Caco-2 (cell line): ENCODE measurements around the gene PACS2. TPM values are rescaled to one million over a fixed set of nuclear protein-coding genes. Genes with fewer than 3 reads are reported as not detected.

Experiments
- BruUV-seq: library from RNA; stranded (reverse); fragments of 400-500 nt; replicated peaks from 2 replicates; lab custom pipeline; 2021; lab: Mats Ljungman, UMichigan
- CTCF ChIA-PET: fragments of 300-600 bp; sonication (Branson Sonifier 250); formaldehyde crosslinking; loops from one replicate; lab custom pipeline; 2022; ENCODE audit warnings: antibody characterized with exemption; lab: Charles Lee
- POLR2A ChIA-PET: fragments of 300-600 bp; sonication (Branson Sonifier 250); formaldehyde crosslinking; loops from one replicate; lab custom pipeline; 2022; ENCODE audit warnings: antibody characterized with exemption; lab: Charles Lee
- DNase-seq, 2 experiments: peaks; one replicate each; pipeline versions ENCODE4 v3.0.0 to v3.0.0-alpha.2; 2020 to 2022
- H3K27me3 ChIP-seq: replicated peaks from 2 replicates; pipeline ENCODE4 v1.6.0; 2011; ENCODE audit warnings: low read length; ENCODE audit not compliant: control insufficient read depth, insufficient read depth
- H3K36me3 ChIP-seq: 2 replicates; pipeline ENCODE4 v1.5.1; 2011; ENCODE audit warnings: low read length; ENCODE audit not compliant: control insufficient read depth, insufficient read depth
- H3K4me1 ChIP-seq: fragments of 250-450 bp; sonication (Bioruptor Pico); 2 replicates; pipeline ENCODE4 v1.5.1; 2020; ENCODE audit warnings: mild to moderate bottlenecking
- H3K4me3 ChIP-seq: 2 replicates; pipeline ENCODE4 v1.5.1; 2011; ENCODE audit warnings: low read depth, mild to moderate bottlenecking, control low read depth, low read length
- H3K9me3 ChIP-seq: fragments of 250-450 bp; sonication (Bioruptor Pico); 2 replicates; pipeline ENCODE4 v1.5.1; 2020; ENCODE audit warnings: mild to moderate bottlenecking, moderate library complexity
- H3K27ac Mint-ChIP-seq: one replicate; pipeline ENCODE4 v1.8.0; 2022; ENCODE audit warnings: mixed read lengths; ENCODE audit not compliant: unreplicated experiment
- H3K27me3 Mint-ChIP-seq: one replicate; pipeline ENCODE4 v1.8.0; 2022; ENCODE audit warnings: mixed read lengths; ENCODE audit not compliant: insufficient read depth, unreplicated experiment
- H3K36me3 Mint-ChIP-seq: one replicate; pipeline ENCODE4 v1.8.0; 2022; ENCODE audit warnings: mild to moderate bottlenecking, mixed read lengths; ENCODE audit not compliant: insufficient read depth, unreplicated experiment
- H3K4me1 Mint-ChIP-seq: one replicate; pipeline ENCODE4 v1.8.0; 2022; ENCODE audit warnings: low read depth, mixed read lengths; ENCODE audit not compliant: unreplicated experiment
- H3K4me3 Mint-ChIP-seq: one replicate; pipeline ENCODE4 v1.8.0; 2022; ENCODE audit warnings: mild to moderate bottlenecking, moderate library complexity, mixed read lengths; ENCODE audit not compliant: unreplicated experiment
- H3K9me3 Mint-ChIP-seq: one replicate; pipeline ENCODE4 v1.8.0; 2022; ENCODE audit warnings: mixed read lengths; ENCODE audit not compliant: unreplicated experiment
- CTCF ChIP-seq, 2 experiments: fragments of 200-600 bp in 1 of 2; IDR thresholded peaks; 1 replicate in 1 of 2; 2 replicates in 1 of 2; pipeline versions ENCODE4 v1.5.1 to v1.8.0; 2011 to 2022; ENCODE audit warnings: antibody characterized with exemption in 1 of 2, control low read depth in 1 of 2, inconsistent platforms in 1 of 2, low read depth in 1 of 2, low read length in 1 of 2, mild to moderate bottlenecking in 1 of 2, moderate library complexity in 1 of 2; ENCODE audit not compliant: insufficient read depth in 1 of 2, severe bottlenecking in 1 of 2, unreplicated experiment in 1 of 2
- intact Hi-C: fragments of 100-400 bp; cut with micrococcal nuclease; formaldehyde crosslinking; loops from one replicate; pipeline ENCODE4 v1.10.0; 2022; ENCODE audit not compliant: unreplicated experiment
- total RNA-seq: library from RNA; stranded (reverse); gene quantifications from 2 replicates; pipeline ENCODE4 v1.2.3, GENCODE V29; 2022

Gene PACS2
- total RNA-seq, 1 experiment from 2014 or later = 58.1 TPM

- 0 out of 2 replicates have a peak, but pooled peaks cover 4% of the 10 kb centered on the region for H3K4me1 ChIP-seq
- H3K9me3 ChIP-seq = no peaks in the 10 kb centered on the region
- H3K36me3 ChIP-seq = no peaks in the 10 kb centered on the region; the same call in 1 of the 2 replicates
- Mint-ChIP-seq H3K27me3 (no peaks in the 10 kb centered on the region), H3K4me1 (peaks cover 4% of the 10 kb centered on the region), H3K9me3 (no peaks in the 10 kb centered on the region), H3K27ac (no peak overlapping the region), H3K4me3 (no peak overlapping the region), H3K36me3 (peaks cover 21% of the 10 kb centered on the region)
- intact Hi-C loops = no loop called here
- H3K27me3 ChIP-seq = no peaks in the 10 kb centered on the region
- BruUV-seq = no TSS peak
- H3K4me3 ChIP-seq = no peak overlapping the region
- ChIA-PET POLR2A (no interaction called here), CTCF (no interaction called here)
- TF ChIP-seq CTCF (IDR thresholded peaks at IDR 0.05; ENCODE audit: insufficient read depth in 1 of 2, low read depth in 1 of 2, low read length in 1 of 2, severe bottlenecking in 1 of 2, unreplicated experiment in 1 of 2) = no peak
- no peak for DNase-seq
These were observed 121.9 kb downstream of the PACS2 start for GRCh38 chr14:105436402-105436801.

GRCh38 chr14:105436891-105437722, 122.6 kb downstream of the PACS2 start:
- H3K36me3 Mint-ChIP-seq = peaks cover 21% of the 10 kb centered on the region
- no peak overlapping the region for H3K27ac Mint-ChIP-seq
- no peaks in the 10 kb centered on the region for H3K9me3 Mint-ChIP-seq
- Histone ChIP-seq H3K4me1 (0 out of 2 replicates have a peak, but pooled peaks cover 4% of the 10 kb centered on the region), H3K9me3 (no peaks in the 10 kb centered on the region), H3K36me3 (no peaks in the 10 kb centered on the region; the same call in 1 of the 2 replicates), H3K4me3 (no peak overlapping the region), H3K27me3 (no peaks in the 10 kb centered on the region)
- H3K27me3 Mint-ChIP-seq = no peaks in the 10 kb centered on the region
- peaks cover 4% of the 10 kb centered on the region for H3K4me1 Mint-ChIP-seq
- ChIA-PET POLR2A (no interaction called here), CTCF (no interaction called here)
- BruUV-seq = no TSS peak
- DNase-seq = no peak
- TF ChIP-seq CTCF (IDR thresholded peaks at IDR 0.05; ENCODE audit: insufficient read depth in 1 of 2, low read depth in 1 of 2, low read length in 1 of 2, severe bottlenecking in 1 of 2, unreplicated experiment in 1 of 2) = no peak
- intact Hi-C loops = no loop called here
- H3K4me3 Mint-ChIP-seq = no peak overlapping the region

GRCh38 chr14:105437723-105438500, 123.4 kb downstream of the PACS2 start:
- 0 out of 2 replicates have a peak, but pooled peaks cover 4% of the 10 kb centered on the region for H3K4me1 ChIP-seq
- no peaks in the 10 kb centered on the region for H3K9me3 ChIP-seq
- TF ChIP-seq CTCF (IDR thresholded peaks at IDR 0.05; ENCODE audit: insufficient read depth in 1 of 2, low read depth in 1 of 2, low read length in 1 of 2, severe bottlenecking in 1 of 2, unreplicated experiment in 1 of 2) = no peak
- Mint-ChIP-seq H3K27me3 (no peaks in the 10 kb centered on the region), H3K27ac (no peak overlapping the region), H3K9me3 (no peaks in the 10 kb centered on the region), H3K4me1 (peaks cover 4% of the 10 kb centered on the region), H3K36me3 (peaks cover 18% of the 10 kb centered on the region), H3K4me3 (no peak overlapping the region)
- H3K27me3 ChIP-seq = no peaks in the 10 kb centered on the region
- ChIA-PET CTCF (no interaction called here), POLR2A (no interaction called here)
- BruUV-seq = no TSS peak
- intact Hi-C loops = no loop called here
- H3K36me3 ChIP-seq = no peaks in the 10 kb centered on the region; the same call in 1 of the 2 replicates
- H3K4me3 ChIP-seq = no peak overlapping the region
- DNase-seq = no peak
